GM21381 (cell line): ENCODE measurements around the gene HTT.

Experiments used
- ATAC-seq: cut with Tn5 transposase; IDR thresholded peaks from one replicate; pipeline ENCODE4 v1.9.1; 2021; ENCODE audit warnings: mild to moderate bottlenecking, moderate library complexity; ENCODE audit not compliant: unreplicated experiment

HTT gene

DNA sequence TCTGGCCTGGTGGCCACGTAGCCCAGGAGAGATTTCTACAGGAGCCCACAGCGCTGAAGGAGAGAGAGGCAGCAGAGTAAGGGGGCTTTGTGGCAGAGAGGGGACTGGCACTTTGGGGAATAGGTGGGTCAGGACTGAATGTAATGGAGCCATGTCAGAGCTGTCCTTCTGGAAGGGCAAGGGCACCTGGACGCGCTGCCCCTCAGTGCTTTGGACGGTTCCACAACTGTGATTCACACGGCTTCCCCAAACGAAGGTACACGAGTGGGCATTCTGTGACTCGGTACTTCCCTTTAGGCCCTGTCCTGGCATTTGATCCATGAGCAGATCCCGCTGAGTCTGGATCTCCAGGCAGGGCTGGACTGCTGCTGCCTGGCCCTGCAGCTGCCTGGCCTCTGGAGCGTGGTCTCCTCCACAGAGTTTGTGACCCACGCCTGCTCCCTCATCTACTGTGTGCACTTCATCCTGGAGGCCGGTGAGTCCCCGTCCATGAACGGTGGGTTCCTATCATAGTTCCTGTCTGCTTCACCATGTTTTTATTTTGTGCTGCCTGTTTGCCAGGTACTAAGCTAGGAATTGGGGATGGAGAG lies 139.3 kb downstream of the HTT start:
- no peak for ATAC-seq

DNA sequence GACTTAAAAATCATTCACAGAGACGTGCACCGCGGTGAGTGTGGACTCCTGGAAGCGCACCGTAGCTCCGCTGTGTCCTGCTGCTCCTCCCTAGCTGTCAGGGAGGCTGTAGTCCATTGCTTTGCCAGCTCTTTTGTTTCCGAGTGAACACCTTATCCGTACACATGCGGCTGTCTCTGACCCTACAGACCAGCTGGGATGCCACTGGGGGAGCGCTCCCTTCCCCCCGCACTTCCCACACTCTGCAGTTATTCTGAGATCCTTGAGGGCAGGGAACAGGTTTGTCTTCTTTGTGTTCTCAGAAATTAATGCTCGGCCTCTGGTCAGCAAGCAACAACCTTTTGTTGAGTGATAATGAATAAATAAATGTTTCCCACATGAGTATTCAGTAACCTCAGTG lies 140.8 kb downstream of the HTT start:
- ATAC-seq = no peak

DNA sequence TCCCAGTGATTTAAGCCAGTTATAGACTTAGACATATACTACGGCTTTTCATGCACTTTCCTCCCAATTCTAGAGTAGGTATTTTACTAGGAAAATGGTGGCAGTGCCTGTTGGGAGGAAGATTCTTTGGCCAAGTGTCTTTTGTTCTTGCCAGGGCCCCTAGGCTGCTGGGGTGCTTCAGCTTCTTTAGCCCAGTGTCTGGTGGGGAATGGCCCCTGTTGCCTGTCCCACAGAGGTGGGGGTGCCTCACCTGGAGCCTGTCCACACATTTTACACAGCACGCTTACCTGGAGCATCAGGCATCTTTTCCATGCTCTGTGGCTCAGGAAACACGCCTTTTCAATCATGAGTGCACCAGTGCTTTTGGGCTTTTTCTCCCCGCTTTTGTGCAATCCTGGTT lies 141.3 kb downstream of the HTT start:
- ATAC-seq = no peak

DNA sequence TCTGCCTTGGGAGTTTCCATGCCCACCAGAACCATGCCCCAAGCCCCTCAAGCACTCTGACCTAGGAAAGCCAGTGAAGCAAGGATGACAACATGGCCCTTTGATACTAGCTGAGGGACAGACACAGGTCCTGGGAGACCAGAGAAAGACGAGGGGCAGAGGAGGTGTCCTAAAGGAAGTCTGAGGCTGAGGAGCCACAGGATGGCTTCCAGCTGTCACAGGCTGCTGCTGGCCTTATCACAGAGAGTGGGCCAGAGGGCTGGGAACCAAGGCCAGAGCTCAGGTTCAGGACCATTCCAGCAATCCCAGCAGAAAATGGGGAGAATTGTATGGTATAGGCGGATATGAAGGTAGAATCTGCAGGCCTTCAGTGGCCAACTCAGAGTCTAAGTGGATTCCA lies 142.8 kb downstream of the HTT start:
- ATAC-seq = no peak

DNA sequence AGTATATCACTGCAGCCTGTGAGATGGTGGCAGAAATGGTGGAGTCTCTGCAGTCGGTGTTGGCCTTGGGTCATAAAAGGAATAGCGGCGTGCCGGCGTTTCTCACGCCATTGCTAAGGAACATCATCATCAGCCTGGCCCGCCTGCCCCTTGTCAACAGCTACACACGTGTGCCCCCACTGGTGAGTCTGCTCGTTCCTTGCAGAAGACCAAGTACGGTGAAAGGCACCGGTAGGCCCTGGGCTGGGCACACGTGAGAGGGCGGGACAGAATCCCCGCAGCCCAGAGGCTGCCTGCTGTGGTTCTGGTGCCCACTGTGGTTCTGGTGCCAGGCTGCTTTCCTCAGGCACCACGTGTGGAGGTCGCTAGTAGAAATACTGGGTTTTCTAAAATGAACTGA lies 143.3 kb downstream of the HTT start:
- no peak for ATAC-seq

DNA sequence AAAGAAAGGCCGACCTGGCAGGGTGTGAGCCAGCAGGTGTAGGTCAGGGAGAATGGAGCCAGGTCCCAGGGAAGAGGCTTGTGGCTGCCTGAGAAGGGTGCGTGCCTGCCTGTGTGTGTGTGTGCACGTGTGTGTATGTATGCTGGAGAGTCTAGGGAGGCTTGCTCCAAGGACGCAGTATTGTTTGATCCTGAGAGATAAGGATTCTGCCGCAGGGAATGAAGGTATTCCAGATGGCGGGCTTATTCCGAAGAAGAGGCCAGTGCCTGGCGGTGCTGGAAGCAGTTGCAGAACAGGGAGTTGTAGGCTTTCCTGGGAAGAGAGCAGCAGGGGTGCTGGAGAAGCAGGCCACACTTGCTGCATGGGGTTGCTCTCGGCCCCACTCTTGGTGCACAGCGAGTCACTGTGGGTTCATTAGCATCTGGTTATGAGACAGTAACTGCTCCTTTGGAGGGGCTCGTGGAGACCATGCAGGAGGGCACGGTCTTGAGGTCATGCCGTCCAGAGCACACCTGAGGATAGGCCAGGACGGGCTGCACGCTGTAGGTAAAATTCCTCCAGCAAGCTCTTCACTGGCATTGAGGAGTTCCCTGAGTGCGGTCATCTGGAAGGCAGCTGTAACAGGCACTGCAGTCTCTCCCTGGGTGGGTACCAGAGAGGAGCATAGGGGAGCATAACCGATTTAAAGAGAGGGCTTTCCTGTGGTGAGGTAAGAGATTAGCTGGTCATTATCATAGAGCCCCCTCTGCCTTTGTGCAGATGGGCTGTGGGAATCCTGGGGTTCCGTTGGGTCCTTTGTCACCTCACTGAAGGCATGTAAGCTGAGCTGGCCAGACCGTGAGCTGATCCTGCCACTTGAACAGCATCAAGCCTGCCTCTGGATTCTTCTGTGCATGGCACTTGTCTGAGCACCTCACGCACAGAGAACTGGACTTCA lies 144.6 kb downstream of the HTT start:
- ATAC-seq = no peak

DNA sequence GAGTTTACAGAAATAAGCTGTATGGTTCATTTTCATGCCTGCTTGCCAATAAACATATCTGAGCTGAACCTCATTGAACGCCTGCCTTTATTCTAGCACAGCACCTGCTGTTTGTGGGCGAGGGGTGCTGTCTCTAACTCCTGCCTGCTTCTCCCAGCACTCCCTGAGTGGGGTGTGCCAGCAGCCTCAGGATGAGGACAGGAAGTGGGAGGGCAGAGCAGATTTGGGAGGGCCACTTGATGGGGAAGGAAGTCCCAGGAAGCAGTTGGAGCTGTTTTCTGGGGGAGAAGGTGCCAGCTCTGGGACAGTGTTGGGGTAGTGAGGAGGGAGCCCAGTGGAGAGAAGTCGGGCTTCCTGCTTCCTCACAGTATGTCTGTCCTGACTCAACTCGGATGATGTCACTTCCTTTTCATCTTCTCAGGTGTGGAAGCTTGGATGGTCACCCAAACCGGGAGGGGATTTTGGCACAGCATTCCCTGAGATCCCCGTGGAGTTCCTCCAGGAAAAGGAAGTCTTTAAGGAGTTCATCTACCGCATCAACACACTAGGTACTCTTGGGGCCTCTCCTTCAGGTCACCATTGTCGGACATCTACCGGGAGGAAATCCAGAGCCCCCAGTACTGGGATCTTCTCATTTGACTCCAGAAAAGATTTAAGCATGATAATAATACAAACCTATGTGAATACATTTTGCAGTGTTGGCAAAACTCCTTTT lies 145.4 kb downstream of the HTT start:
- no peak for ATAC-seq

DNA sequence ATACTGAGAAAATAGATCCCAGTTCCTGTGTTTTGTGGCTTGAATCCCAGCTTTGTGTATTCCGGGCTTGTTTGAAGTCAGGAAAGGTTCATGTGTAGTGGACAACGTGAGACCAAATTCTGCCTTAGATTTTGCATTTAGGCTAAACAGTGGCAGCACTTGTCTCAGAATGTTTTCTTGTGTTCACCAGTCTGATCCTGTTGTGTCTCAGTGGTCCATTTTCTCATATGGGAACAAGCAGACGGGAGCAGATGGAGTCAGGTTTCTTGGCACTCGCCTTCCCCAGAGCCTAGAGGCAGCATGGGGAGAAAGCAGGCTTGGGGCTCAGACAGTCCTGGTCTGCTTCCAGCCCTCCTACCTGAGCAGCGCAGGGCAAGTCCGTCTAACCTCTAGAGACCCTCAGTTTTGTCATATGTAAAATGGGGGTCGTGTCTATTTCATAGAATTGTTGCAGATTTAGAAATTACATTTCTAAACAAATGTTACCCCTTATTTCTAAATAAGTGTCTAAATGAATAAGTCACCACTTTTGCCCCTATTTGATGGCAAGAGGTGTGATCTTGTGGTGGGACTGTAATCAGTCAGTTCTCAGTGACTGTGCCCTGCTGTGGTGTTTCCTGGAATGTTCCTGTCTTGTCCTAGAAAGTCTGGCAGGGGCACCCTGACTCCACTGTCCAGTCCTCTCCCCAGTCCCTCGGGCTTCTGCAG lies 146.1 kb downstream of the HTT start:
- no peak for ATAC-seq

DNA sequence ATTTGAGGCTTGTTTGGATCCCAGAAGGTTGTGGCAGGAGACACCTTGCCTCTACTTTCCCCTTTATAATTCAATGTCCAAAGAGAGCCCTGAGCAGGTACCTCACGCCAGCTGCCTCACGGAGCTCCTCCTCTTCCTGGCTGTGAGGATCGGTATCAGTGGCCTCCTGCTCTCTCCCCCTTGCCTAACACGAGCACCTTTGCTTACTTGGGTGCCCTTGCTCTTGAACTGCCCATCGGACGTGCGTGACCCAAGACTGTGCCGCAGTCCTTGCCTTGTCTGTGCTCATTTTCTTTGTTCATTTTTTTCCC lies 146.7 kb downstream of the HTT start:
- no peak for ATAC-seq

DNA sequence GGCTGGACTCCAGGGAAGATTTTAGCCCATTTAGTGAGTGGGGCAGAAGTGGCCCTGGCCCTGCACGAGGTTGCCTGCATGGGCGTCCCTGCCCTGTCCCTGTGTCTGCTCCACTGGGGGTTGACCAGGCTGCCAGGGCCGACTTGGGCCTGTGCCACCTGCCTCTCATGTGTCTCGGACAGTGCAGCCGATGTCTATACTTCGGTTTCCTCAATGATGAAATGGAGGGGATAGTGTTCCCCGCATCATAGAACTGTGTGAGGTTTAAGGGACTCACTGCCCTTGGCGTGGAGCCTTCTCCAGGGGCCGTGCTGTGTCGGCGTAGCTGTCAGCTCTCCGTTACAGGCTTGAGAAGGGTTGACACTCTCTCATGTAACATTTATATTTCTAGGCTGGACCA lies 147.5 kb downstream of the HTT start:
- ATAC-seq = no peak

DNA sequence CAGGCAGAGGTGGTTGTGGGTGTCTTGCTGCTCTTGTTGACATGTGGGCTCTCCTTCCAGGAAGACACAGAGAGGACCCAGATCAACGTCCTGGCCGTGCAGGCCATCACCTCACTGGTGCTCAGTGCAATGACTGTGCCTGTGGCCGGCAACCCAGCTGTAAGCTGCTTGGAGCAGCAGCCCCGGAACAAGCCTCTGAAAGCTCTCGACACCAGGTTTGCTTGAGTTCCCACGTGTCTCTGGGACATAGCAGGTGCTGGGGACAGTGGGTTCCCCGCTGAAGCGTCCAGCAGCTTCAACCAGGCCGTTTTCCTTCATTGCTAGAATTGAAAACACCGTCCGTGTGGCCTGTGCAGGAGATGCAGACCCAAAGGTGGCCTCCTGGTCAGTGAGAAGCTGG lies 148.9 kb downstream of the HTT start:
- ATAC-seq = no peak

DNA sequence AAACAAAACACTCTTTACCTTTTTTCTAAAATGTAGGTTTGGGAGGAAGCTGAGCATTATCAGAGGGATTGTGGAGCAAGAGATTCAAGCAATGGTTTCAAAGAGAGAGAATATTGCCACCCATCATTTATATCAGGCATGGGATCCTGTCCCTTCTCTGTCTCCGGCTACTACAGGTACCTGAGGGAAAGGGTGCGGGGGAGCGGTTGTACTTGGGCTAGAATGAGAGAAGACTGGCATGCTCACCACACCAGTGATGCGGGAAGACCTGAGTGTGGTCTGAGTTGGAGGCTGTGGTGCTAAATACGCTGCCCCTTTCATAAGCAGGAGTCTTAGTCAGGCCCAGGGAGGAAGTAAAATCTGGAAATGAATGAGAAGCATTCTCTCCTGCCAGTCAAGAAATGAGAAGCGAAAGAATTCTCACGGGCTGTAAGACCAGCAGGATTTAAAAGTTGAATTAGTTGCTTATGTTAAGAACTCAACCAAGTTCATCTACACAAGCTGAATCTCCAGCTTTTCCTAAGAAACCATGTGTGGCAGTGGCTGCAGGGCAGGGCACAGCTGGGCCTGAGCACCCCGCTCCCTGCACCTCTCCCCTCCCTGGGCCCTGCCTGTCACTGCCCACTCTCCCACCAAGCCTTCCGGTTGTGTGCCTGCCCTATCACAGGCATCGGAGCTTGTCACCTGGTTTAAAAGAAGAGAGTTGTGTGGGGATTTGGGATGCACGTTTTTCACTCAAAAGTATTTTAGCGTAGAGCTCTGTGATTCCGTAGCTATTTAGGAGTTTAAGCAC lies 149.7 kb downstream of the HTT start:
- no peak for ATAC-seq

DNA sequence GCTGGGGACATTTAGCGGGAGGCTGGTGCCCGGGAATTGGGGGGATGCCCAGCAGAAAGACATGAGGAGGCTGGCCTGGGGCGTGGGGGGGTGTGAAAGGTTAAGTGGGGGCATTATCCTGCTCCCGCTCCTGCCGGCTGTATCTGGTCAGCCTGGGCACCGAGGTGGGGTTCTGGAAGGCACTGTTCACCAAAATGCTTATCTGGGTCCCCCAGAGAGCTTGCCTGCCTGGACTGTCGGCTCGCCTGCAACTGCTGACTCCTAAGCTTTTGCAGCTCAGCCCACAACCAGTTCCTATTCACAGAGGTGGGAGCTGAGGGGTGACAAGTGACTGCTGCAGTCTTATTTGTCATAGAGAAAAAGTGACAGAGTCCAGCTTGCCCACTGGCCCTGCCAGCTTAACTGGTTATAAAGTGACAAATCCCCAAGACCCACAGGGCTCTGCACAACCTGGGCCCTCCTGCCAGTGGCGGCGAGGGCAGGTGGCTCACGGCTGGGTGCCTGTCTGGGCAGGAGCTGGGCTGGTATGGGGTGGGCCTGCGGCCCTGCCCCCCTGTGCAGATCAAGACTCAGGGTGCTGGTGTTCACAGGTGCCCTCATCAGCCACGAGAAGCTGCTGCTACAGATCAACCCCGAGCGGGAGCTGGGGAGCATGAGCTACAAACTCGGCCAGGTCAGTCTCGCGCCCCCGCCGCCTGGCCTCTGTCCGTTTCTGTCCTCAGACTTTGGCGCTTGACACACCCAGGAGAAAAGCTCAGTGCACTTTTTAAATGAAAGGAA lies 150.8 kb downstream of the HTT start:
- no peak for ATAC-seq

DNA sequence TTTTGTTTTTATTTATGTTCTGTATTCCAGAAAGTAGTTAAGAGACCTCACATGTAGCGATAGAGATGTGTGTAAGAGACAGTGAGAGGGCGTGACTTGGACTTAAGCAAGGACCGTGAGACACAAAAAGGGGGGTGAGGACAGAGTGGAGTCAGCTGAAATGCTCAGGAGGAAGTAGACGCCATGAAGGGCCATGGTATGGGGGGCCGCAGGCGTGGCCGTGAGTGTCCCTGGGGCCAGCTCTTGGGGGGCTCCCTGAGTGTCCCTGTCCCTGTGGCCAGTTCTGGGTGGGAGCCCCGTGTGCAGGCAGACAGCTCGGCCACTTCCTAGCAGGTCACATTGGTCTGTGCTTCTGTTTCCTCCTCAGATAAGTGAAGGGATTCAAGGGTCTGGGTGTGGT lies 151.5 kb downstream of the HTT start:
- no peak for ATAC-seq

DNA sequence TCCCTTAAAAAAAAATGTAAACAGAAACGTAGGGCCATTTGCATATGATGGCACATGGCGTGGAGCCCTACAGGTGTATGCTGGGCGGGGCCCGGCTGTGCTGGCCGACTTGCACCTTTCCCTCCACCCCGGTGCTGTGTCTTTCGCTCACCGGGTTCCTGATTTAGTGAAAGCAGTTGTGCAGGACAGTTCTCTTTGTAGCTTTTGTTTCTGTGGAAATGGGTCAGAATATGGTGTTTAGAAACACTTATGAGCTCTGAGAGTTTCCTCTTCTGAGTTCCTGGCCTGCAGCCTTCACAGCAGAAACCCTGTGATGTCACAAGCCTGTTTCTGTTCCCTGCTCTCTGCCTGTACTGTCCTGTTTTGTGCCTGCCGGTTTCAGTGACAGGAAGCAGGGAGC lies 152.0 kb downstream of the HTT start:
- ATAC-seq = no peak

DNA sequence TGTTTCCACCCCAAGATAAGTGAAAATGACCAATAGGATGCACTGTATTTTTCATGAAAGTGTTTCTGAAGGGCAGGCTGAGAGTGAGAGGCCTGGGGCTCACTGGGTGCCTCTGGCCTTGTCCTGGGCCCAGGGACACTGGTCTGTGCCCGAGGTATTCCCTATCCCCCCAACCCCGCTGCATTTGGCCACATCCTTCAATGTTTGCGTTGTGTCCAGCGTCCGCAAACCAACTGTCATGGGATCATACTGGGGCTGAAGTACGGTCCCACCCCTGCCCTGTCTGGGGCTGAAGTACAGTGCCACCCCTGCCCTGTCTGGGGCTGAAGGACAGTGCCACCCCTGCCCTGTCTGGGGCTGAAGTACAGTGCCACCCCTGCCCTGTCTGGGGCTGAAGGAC lies 152.5 kb downstream of the HTT start:
- no peak for ATAC-seq

DNA sequence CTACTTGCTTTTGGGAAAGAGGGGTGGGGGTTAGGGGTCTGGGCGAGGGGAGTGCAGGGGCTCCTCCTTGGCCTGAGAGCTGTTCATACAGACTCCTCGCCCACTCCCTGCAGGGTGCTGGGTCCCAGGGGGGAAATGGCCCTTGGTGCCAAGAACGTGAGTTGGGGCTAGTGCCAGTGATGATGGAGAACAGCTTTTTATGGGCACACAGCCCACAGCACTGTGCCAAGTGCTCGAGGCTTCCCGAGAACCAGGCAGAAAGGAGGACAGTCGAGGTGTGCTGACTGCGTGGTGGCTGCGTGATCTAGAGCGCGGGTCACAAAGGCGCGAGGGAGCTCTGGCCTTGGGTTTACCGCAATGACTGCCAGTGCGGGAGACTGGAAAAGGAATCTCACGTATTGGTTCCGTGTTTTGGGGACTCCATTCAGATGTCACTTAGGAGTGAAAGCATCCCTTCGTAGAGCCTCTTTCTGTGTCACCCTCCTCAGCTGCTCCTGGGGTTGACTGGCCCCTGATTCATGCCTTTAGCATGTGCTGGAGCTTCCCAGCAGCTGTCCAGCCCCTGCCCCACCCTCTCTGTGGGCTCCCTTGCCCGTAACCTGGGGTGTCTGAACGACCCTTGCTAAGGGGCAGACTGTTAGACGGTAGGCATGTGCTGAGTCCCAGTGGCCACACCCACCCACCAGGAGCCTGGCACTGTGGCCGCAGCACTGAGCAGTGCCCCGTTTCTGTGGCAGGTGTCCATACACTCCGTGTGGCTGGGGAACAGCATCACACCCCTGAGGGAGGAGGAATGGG lies 153.6 kb downstream of the HTT start:
- no peak for ATAC-seq

DNA sequence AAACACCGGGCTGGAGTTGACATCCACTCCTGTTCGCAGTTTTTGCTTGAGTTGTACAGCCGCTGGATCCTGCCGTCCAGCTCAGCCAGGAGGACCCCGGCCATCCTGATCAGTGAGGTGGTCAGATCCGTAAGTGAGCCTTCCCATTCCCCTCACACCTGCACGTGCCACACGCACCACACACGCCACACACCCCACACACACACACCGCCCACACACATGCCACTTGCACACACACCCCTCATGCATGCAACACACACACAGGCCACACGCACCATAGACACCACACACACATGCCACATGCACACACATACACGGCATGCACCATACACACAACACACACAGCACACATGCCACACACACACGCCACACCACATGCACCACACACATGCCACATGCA lies 154.4 kb downstream of the HTT start:
- ATAC-seq = no peak

DNA sequence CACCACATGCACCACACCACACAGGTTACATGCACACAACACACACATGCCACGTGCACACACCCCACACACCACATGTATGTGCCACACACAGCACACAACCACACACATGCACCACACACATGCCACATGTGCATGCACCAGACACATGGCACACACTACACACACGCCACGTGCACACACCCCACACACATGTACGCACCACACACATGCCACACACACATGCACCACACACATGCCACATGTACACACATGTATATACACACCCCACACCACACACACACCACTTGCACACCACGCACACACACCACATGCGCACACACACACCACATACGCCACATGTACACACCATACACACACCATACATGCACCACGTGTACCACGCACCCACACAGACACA lies 154.8 kb downstream of the HTT start:
- ATAC-seq = no peak
